NCI-H510A treated with DMSO at 0.1 percent for 48 hours (cell line): ENCODE results near the gene TBC1D21.

Experiments used
- DNase-seq: peaks from one replicate; lab custom pipeline; 2025; lab: John Stamatoyannopoulos, UW

Gene TBC1D21

GRCh38 chr15:73862276-73862675 lies 11.1 kb upstream of the TBC1D21 start:
- DNase-seq, result no peak

DNA sequence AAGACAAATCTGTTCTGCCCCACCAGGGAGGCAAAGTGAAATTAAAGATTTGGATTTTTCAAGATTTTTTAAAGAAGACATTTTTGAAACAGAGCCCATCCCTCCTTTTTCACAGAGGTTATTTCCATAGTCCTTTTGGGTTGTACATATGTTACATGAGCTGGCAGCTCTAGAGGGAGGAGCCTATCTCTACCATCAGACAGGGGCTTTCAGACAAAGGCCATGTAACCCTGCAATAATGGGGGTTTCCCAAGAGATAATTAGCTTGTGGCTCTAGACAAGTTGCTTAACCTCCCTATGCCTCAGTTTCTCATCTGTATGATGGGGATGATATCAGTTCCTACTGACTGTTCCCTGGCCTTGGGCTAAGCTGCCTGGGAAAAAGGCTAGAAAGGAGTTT lies 8.0 kb upstream of the TBC1D21 start:
- no peak for DNase-seq

GRCh38 chr15:73865904-73866303 lies 7.5 kb upstream of the TBC1D21 start:
- no peak for DNase-seq

GRCh38 chr15:73866481-73866880 lies 6.9 kb upstream of the TBC1D21 start:
- no peak for DNase-seq

DNA sequence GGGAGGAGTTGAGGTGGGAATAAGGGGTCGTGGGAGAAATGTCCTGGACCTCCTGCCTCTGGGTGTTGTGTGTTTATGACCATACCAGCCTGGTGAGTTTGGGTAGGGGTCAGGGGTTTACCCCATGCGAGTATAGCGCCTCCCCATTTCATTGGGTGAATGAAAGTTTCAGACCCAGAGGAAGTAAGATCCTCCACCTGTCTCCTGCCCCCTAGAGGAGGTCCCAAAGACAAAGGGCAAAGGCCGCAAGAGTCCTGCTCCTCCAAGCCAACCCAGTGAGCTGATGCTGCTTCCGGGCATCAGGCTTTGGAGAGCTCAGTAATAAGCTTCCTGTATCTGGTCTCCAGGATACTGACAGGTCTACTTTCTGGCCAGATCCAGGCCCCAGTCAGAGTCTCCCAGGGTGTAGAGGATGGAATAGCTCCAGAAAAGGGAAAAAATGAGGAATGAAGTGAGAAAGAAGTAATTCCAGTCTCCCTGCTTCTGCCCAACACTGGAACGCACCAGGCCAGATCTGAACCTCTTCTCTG lies 6.4 kb upstream of the TBC1D21 start:
- no peak for DNase-seq

- DNase-seq, result no peak
These were observed 5.9 kb upstream of the TBC1D21 start for GRCh38 chr15:73867426-73867825.

DNA sequence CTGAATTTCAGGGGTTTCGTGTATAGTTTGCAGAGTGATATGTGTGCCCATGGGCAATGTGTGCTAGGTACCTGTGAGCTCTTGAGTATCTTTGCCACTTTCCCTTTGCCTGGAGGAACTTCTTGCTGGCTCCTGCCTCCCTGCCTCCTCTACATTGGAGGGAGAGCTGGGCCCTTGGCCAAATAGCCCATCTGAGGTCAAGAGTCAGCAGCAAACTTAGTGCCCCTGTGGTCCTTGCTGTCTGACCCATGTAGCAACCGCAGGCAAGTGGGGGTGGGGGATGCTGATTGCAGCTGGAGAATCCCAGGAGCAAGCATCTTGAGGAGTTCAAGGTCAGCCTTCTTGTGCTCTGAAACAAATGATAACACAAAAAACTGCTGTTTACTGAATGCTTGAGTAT lies 5.4 kb upstream of the TBC1D21 start:
- DNase-seq, result no peak

DNA sequence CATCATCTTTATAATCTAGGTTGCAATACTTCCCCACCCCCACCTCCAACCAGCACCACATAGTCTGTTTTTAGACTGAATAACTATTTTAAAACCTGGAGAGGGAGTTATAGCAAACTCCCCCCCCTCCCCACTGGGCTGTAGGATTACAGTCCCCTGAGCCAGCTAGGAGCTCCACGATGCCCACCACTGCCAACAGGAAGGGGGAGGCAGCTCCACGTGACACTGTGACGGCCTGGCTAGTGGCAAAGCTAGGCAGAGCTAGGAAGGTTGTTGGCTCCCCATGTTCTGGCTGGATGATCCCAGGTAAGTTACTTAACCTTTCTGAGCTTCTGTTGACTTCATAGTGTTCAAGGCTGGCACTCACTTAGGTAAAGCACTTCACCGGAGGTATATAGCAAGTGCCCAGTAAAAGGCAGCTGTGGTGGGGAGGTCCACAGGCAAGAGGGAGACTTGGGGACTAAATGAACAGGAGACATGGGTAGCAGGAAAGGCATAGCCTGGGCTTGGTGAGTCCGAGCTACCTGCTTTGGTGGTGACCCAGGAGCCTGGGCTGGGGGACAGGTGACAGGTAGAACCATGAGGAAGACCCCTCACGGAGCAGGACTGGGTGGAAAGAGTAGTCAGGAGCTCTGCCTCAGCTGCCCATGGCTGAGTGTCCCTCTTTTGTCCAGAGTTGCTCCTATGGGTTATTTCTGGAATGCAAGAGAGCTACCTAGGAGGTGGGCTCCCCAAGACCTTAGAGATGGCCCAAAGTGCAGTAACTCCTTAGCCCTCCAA lies 4.0 kb upstream of the TBC1D21 start:
- no peak for DNase-seq

GRCh38 chr15:73870700-73871408 lies 2.5 kb upstream of the TBC1D21 start:
- no peak for DNase-seq

- no peak for DNase-seq
These were observed 1.0 kb upstream of the TBC1D21 start for GRCh38 chr15:73872346-73872745.

DNA sequence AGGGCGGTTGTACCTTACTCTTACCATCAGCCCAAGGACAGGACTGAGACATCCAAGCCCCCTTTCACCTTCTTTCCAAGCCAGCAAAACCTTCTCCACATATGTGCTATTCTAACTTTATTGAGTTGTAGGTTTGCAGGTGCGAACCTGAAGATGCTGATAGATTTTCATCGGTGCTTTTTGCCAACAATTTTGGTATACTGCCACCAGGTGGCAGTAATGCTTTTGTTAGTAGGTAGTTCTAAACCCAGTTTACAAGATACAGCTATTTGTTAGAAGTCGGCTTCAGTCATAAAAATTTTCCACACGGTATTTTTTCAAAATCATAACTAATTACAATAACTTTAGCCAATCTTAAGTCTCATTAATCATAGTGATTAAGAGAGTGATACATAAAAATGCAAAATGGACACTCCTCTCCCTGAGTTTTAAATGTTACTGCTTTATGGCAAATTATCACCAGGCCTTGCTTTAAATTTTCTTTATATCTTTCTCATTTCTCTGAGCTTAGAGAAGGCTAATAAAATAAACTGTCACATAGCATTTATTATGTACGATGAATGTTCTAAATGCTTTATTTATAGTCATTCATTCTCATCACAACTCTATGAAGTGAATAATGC lies 636 bp downstream of the TBC1D21 start:
- no peak for DNase-seq

GRCh38 chr15:73879426-73879825 lies 6.1 kb downstream of the TBC1D21 start:
- no peak for DNase-seq

GRCh38 chr15:73881579-73882320 lies 8.4 kb downstream of the TBC1D21 start:
- DNase-seq, result no peak

DNA sequence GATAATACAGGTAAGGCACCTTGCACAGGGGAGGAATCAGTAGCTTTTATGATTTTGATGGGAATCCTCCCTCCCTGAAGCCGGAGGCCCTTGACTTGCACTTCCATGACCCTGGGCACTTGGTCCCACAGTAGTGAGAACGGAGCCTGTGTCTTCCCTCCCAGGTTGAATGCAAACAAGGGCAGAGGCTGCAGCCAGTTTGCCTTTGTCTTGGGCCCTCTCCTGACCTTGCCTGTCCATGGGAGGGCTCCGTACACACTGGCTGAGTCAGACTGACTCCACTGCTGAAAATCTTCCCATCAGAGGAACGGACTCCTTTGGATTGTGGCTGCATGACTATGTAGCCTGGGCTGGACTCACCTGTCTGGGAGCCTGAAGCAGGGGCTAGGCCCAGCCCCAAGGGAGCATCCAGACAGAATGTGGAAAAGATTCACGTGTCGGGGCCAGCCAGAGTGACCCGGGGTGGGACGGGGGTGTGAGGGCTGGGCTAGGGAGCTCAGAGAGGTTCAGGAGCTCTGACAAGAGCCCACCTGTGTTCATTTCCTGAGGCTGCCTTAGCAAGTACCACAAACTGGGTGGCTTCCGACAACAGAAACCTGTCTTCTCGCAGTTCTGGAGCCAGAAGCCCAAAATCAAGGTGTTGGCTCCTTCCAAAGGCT lies 9.5 kb downstream of the TBC1D21 start:
- no peak for DNase-seq

DNA sequence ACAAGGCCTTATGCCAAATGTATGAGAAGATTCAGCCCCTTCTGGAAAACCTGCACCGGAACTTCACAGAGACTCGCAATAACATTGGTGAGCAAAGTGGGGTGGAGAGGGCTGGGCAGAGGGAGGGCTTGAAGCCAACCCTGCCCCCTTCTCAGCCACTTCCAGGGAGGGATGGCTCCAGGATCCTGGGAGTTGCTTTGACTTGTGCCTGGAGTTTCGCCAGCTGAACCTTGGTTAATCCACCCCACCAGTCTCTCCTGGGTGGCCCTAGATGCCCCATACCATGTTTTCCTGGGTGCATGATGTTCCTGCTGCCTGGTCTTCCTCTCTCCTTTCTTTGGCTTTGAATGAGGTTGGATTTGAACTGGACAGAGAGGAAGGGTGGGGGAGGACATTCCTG lies 10.8 kb downstream of the TBC1D21 start:
- DNase-seq, result no peak

GRCh38 chr15:73885954-73886700 lies 12.8 kb downstream of the TBC1D21 start:
- no peak for DNase-seq

- DNase-seq, result no peak
These were observed 13.5 kb downstream of the TBC1D21 start for GRCh38 chr15:73886717-73887345.

DNA sequence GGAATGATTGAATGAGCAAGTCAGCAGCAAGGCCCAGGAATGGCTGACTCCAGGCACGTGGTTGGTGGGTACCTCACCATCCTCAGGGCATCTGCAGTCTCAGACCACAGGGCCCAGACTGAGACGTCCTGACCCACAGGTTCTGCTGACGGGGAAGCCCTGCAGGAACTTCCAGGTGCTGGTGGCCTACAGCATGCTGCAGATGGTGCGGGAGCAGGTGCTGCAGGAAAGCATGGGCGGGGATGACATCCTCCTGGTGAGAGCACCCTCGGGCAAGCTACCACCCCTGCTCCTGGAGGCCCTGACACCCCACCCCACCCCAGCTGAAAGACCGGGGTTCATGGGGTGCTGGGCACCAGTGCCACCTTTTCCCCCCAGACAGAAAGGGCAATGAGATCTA lies 14.1 kb downstream of the TBC1D21 start:
- DNase-seq, result no peak

- no peak for DNase-seq
These were observed 15.1 kb downstream of the TBC1D21 start for GRCh38 chr15:73888224-73889041.
